ENCODE data around the gene MYO9A.
"Not testable (repeated sequence)": the region's sequence is repeated elsewhere in the genome, so short reads cannot be mapped to it uniquely, and the experiment has no call there.

Gene MYO9A

GRCh38 chr15:72112116-72112515 is 5.8 kb downstream of the MYO9A start:
- Histone ChIP-seq H3K27ac (ENCODE audit: poor library complexity, severe bottlenecking) (no peak overlapping the region), H3K4me1 (ENCODE audit: insufficient read depth, poor library complexity, severe bottlenecking) (peaks cover 11% of the 10 kb centered on the region), H3K27me3 (ENCODE audit: insufficient read depth, poor library complexity, severe bottlenecking) (no peaks in the 10 kb centered on the region), H3K36me3 (ENCODE audit: low read depth) (no peaks in the 10 kb centered on the region), H3K4me3 (ENCODE audit: severe bottlenecking) (no peak overlapping the region), H3K9me3 (ENCODE audit: severe bottlenecking) (no peaks in the 10 kb centered on the region)
- no peak for ATAC-seq (ENCODE audit: low read depth)
- no peak for DNase-seq (ENCODE audit: low spot score)
- TF ChIP-seq CTCF (IDR thresholded peaks at IDR 0.05; ENCODE audit: poor library complexity, severe bottlenecking): no peak

- TF ChIP-seq CTCF (IDR thresholded peaks at IDR 0.05; ENCODE audit: poor library complexity, severe bottlenecking): no peak
- DNase-seq (ENCODE audit: low spot score): no peak
- Histone ChIP-seq H3K27me3 (ENCODE audit: insufficient read depth, poor library complexity, severe bottlenecking) (no peaks in the 10 kb centered on the region), H3K27ac (ENCODE audit: poor library complexity, severe bottlenecking) (no peak overlapping the region), H3K4me3 (ENCODE audit: severe bottlenecking) (no peak overlapping the region), H3K9me3 (ENCODE audit: severe bottlenecking) (no peaks in the 10 kb centered on the region), H3K4me1 (ENCODE audit: insufficient read depth, poor library complexity, severe bottlenecking) (peaks cover 9% of the 10 kb centered on the region), H3K36me3 (ENCODE audit: low read depth) (peaks cover 3% of the 10 kb centered on the region; the same call in 1 of the 2 replicates)
- ATAC-seq (ENCODE audit: low read depth): no peak
Measured at GRCh38 chr15:72110355-72110754, 7.6 kb downstream of the MYO9A start.

- Histone ChIP-seq H3K4me3 (ENCODE audit: severe bottlenecking) (no peak overlapping the region), H3K9me3 (ENCODE audit: severe bottlenecking) (no peaks in the 10 kb centered on the region), H3K27me3 (ENCODE audit: insufficient read depth, poor library complexity, severe bottlenecking) (no peaks in the 10 kb centered on the region), H3K36me3 (ENCODE audit: low read depth) (peaks cover 3% of the 10 kb centered on the region; the same call in 1 of the 2 replicates), H3K27ac (ENCODE audit: poor library complexity, severe bottlenecking) (no peak overlapping the region), H3K4me1 (ENCODE audit: insufficient read depth, poor library complexity, severe bottlenecking) (peaks cover 9% of the 10 kb centered on the region)
- no peak for ATAC-seq (ENCODE audit: low read depth)
- DNase-seq (ENCODE audit: low spot score): no peak
- no peak for TF ChIP-seq CTCF (IDR thresholded peaks at IDR 0.05; ENCODE audit: poor library complexity, severe bottlenecking)
Measured at GRCh38 chr15:72106068-72106467, 11.9 kb downstream of the MYO9A start.

- no peak for TF ChIP-seq CTCF (IDR thresholded peaks at IDR 0.05; ENCODE audit: poor library complexity, severe bottlenecking)
- Histone ChIP-seq H3K4me3 (ENCODE audit: severe bottlenecking) (no peak overlapping the region), H3K36me3 (ENCODE audit: low read depth) (peaks cover 3% of the 10 kb centered on the region; the same call in 1 of the 2 replicates), H3K4me1 (ENCODE audit: insufficient read depth, poor library complexity, severe bottlenecking) (peaks cover 9% of the 10 kb centered on the region), H3K27me3 (ENCODE audit: insufficient read depth, poor library complexity, severe bottlenecking) (no peaks in the 10 kb centered on the region), H3K9me3 (ENCODE audit: severe bottlenecking) (no peaks in the 10 kb centered on the region), H3K27ac (ENCODE audit: poor library complexity, severe bottlenecking) (no peak overlapping the region)
- no peak for DNase-seq (ENCODE audit: low spot score)
- no peak for ATAC-seq (ENCODE audit: low read depth)
Measured at GRCh38 chr15:72105111-72105510, 12.8 kb downstream of the MYO9A start.

- H3K4me1 ChIP-seq (ENCODE audit: insufficient read depth, poor library complexity, severe bottlenecking); ATAC-seq (ENCODE audit: low read depth): not testable (repeated sequence)
Measured at GRCh38 chr15:72100551-72100950, 17.4 kb downstream of the MYO9A start.

More at GRCh38 chr15:72100551-72100950, 17.4 kb downstream of the MYO9A start:
- not testable (repeated sequence) for H3K27me3 ChIP-seq (ENCODE audit: insufficient read depth, poor library complexity, severe bottlenecking); H3K36me3 ChIP-seq (ENCODE audit: low read depth); H3K4me3 ChIP-seq (ENCODE audit: severe bottlenecking); H3K27ac ChIP-seq (ENCODE audit: poor library complexity, severe bottlenecking); DNase-seq (ENCODE audit: low spot score); H3K9me3 ChIP-seq (ENCODE audit: severe bottlenecking)
